Panc1 (cell line): ENCODE results near the gene FAM81B.

Experiments
- SIN3A ChIP-seq: IDR thresholded peaks from 2 replicates; pipeline ENCODE4 v1.6.1; 2012; ENCODE audit warnings: low read depth, mild to moderate bottlenecking, low read length, moderate library complexity, borderline replicate concordance; ENCODE audit not compliant: insufficient read depth
- TCF7L2 ChIP-seq: IDR thresholded peaks from 2 replicates; pipeline ENCODE4 v1.6.1; 2011; ENCODE audit warnings: mild to moderate bottlenecking, low read depth, low read length, inconsistent platforms
- TF ChIP-seq, protein P1 (sequence below): fragments of 450-650 bp; IDR thresholded peaks from 2 replicates; pipeline ENCODE4 v1.5.1; 2017; ENCODE audit warnings: mild to moderate bottlenecking
- TF ChIP-seq, protein P2 (sequence below), 2 experiments: IDR thresholded peaks; 2 replicates each; pipeline ENCODE4 v1.6.1; 2011 to 2012; ENCODE audit warnings: low read depth in 2 of 2, control low read depth in 1 of 2, low read length in 1 of 2, mild to moderate bottlenecking in 1 of 2, moderate library complexity in 1 of 2; ENCODE audit not compliant: insufficient read depth in 1 of 2

DNA sequence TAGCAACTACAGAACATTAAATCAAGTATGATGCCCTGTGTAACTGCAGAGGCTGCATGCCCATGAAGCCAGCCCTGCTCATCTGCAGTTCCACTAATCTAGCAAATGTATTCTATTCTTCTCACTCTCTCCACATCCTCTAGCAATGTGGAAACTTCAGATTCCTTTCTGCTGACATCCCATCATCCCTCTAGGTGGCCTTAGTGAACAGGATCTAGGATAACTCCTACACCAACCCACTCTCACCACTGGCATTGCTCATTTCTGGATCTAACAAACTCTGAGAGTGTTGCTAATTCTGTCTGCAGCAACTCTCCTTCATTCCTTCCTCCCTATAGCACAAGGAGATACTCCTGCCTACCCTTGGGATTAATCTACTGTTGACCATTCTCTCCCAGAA is 80.8 kb downstream of the FAM81B start:
- no peak for TF ChIP-seq TCF7L2
- TF ChIP-seq, protein P1, sequence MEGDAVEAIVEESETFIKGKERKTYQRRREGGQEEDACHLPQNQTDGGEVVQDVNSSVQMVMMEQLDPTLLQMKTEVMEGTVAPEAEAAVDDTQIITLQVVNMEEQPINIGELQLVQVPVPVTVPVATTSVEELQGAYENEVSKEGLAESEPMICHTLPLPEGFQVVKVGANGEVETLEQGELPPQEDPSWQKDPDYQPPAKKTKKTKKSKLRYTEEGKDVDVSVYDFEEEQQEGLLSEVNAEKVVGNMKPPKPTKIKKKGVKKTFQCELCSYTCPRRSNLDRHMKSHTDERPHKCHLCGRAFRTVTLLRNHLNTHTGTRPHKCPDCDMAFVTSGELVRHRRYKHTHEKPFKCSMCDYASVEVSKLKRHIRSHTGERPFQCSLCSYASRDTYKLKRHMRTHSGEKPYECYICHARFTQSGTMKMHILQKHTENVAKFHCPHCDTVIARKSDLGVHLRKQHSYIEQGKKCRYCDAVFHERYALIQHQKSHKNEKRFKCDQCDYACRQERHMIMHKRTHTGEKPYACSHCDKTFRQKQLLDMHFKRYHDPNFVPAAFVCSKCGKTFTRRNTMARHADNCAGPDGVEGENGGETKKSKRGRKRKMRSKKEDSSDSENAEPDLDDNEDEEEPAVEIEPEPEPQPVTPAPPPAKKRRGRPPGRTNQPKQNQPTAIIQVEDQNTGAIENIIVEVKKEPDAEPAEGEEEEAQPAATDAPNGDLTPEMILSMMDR: no peak
- TF ChIP-seq SIN3A: no peak
- TF ChIP-seq, protein P2, sequence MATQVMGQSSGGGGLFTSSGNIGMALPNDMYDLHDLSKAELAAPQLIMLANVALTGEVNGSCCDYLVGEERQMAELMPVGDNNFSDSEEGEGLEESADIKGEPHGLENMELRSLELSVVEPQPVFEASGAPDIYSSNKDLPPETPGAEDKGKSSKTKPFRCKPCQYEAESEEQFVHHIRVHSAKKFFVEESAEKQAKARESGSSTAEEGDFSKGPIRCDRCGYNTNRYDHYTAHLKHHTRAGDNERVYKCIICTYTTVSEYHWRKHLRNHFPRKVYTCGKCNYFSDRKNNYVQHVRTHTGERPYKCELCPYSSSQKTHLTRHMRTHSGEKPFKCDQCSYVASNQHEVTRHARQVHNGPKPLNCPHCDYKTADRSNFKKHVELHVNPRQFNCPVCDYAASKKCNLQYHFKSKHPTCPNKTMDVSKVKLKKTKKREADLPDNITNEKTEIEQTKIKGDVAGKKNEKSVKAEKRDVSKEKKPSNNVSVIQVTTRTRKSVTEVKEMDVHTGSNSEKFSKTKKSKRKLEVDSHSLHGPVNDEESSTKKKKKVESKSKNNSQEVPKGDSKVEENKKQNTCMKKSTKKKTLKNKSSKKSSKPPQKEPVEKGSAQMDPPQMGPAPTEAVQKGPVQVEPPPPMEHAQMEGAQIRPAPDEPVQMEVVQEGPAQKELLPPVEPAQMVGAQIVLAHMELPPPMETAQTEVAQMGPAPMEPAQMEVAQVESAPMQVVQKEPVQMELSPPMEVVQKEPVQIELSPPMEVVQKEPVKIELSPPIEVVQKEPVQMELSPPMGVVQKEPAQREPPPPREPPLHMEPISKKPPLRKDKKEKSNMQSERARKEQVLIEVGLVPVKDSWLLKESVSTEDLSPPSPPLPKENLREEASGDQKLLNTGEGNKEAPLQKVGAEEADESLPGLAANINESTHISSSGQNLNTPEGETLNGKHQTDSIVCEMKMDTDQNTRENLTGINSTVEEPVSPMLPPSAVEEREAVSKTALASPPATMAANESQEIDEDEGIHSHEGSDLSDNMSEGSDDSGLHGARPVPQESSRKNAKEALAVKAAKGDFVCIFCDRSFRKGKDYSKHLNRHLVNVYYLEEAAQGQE (IDR thresholded peaks at IDR 0.05; ENCODE audit: insufficient read depth in 1 of 2, low read depth in 2 of 2, low read length in 1 of 2): no peak
